ENCODE data around the gene DNTTIP2. TPM values are rescaled to one million over a fixed set of nuclear protein-coding genes. Genes with fewer than 3 reads are reported as not detected.

The DNTTIP2 gene
- total and polyA plus RNA-seq, 2 donors from 2014 or later: 47.3 to 48.4 TPM

GRCh38 chr1:93906480-93906879 is 27.5 kb upstream of the DNTTIP2 start:
- no peak overlapping the region for H3K9ac ChIP-seq (ENCODE audit: low read length in 3 of 3)
- H3K4me1 ChIP-seq (ENCODE audit: control insufficient read depth in 2 of 3, insufficient read depth in 2 of 3, low read depth in 1 of 3, low read length in 3 of 3): peaks cover 0 to 11% (median 9%) of the 10 kb centered on the region in 3 donors
- H3K4me3 ChIP-seq (ENCODE audit: low read length in 3 of 3): no peak overlapping the region
- no peak for TF ChIP-seq CTCF (IDR thresholded peaks at IDR 0.05; ENCODE audit: borderline replicate concordance, extremely low read depth, insufficient read depth)
- H3K36me3 ChIP-seq (ENCODE audit: control insufficient read depth in 2 of 3, insufficient read depth in 3 of 3, low read length in 3 of 3): no peaks in the 10 kb centered on the region
- H3K9me3 ChIP-seq (ENCODE audit: control insufficient read depth in 2 of 3, insufficient read depth in 1 of 3, low read length in 3 of 3): no peaks in the 10 kb centered on the region
- H3K27ac ChIP-seq (ENCODE audit: low read depth in 2 of 2, low read length in 2 of 2): peak overlapping the region in 1 of 2 donors; percentile 14
- FAIRE-seq: no peak
- DNase-seq: no peak
- intact Hi-C loops (cut with DNase I): no loop called here
- no peaks in the 10 kb centered on the region for H3K27me3 ChIP-seq (ENCODE audit: control insufficient read depth, insufficient read depth, low read length)

- no peak for FAIRE-seq
- Histone ChIP-seq H3K9me3 (ENCODE audit: control insufficient read depth in 2 of 3, insufficient read depth in 1 of 3, low read length in 3 of 3) (no peaks in the 10 kb centered on the region), H3K27me3 (ENCODE audit: control insufficient read depth, insufficient read depth, low read length) (no peaks in the 10 kb centered on the region), H3K27ac (ENCODE audit: low read depth in 2 of 2, low read length in 2 of 2) (no peak overlapping the region), H3K36me3 (ENCODE audit: control insufficient read depth in 2 of 3, insufficient read depth in 3 of 3, low read length in 3 of 3) (peaks cover 0 to 5% (median 0%) of the 10 kb centered on the region in 3 donors), H3K4me1 (ENCODE audit: control insufficient read depth in 2 of 3, insufficient read depth in 2 of 3, low read depth in 1 of 3, low read length in 3 of 3) (peaks cover 0 to 11% (median 9%) of the 10 kb centered on the region in 3 donors), H3K4me3 (ENCODE audit: low read length in 3 of 3) (no peak overlapping the region), H3K9ac (ENCODE audit: low read length in 3 of 3) (no peak overlapping the region)
- intact Hi-C loops (cut with DNase I): no loop called here
- no peak for DNase-seq
- no peak for TF ChIP-seq CTCF (IDR thresholded peaks at IDR 0.05; ENCODE audit: borderline replicate concordance, extremely low read depth, insufficient read depth)
These were observed 26.7 kb upstream of the DNTTIP2 start for GRCh38 chr1:93905734-93906133.

GRCh38 chr1:93905051-93905450 is 26.0 kb upstream of the DNTTIP2 start:
- no peak overlapping the region for H3K27ac ChIP-seq (ENCODE audit: low read depth in 2 of 2, low read length in 2 of 2)
- H3K4me3 ChIP-seq (ENCODE audit: low read length in 3 of 3): no peak overlapping the region
- intact Hi-C loops (cut with DNase I): no loop called here
- H3K36me3 ChIP-seq (ENCODE audit: control insufficient read depth in 2 of 3, insufficient read depth in 3 of 3, low read length in 3 of 3): peaks cover 0 to 5% (median 0%) of the 10 kb centered on the region in 3 donors
- H3K27me3 ChIP-seq (ENCODE audit: control insufficient read depth, insufficient read depth, low read length): no peaks in the 10 kb centered on the region
- H3K9me3 ChIP-seq (ENCODE audit: control insufficient read depth in 2 of 3, insufficient read depth in 1 of 3, low read length in 3 of 3): no peaks in the 10 kb centered on the region
- DNase-seq (no peak), FAIRE-seq (no peak)
- TF ChIP-seq CTCF (IDR thresholded peaks at IDR 0.05; ENCODE audit: borderline replicate concordance, extremely low read depth, insufficient read depth): no peak
- peaks cover 0 to 11% (median 9%) of the 10 kb centered on the region in 3 donors for H3K4me1 ChIP-seq (ENCODE audit: control insufficient read depth in 2 of 3, insufficient read depth in 2 of 3, low read depth in 1 of 3, low read length in 3 of 3)
- no peak overlapping the region for H3K9ac ChIP-seq (ENCODE audit: low read length in 3 of 3)

- DNase-seq (no peak), FAIRE-seq (peak; percentile 21)
- Histone ChIP-seq H3K9me3 (ENCODE audit: control insufficient read depth in 2 of 3, insufficient read depth in 1 of 3, low read length in 3 of 3) (no peaks in the 10 kb centered on the region), H3K9ac (ENCODE audit: low read length in 3 of 3) (no peak overlapping the region), H3K27ac (ENCODE audit: low read depth in 2 of 2, low read length in 2 of 2) (no peak overlapping the region), H3K4me3 (ENCODE audit: low read length in 3 of 3) (no peak overlapping the region), H3K27me3 (ENCODE audit: control insufficient read depth, insufficient read depth, low read length) (no peaks in the 10 kb centered on the region), H3K36me3 (ENCODE audit: control insufficient read depth in 2 of 3, insufficient read depth in 3 of 3, low read length in 3 of 3) (peaks cover 0 to 5% (median 0%) of the 10 kb centered on the region in 3 donors), H3K4me1 (ENCODE audit: control insufficient read depth in 2 of 3, insufficient read depth in 2 of 3, low read depth in 1 of 3, low read length in 3 of 3) (peaks cover 0 to 11% (median 9%) of the 10 kb centered on the region in 3 donors)
- TF ChIP-seq CTCF (IDR thresholded peaks at IDR 0.05; ENCODE audit: borderline replicate concordance, extremely low read depth, insufficient read depth): no peak
- intact Hi-C loops (cut with DNase I): no loop called here
These were observed 25.2 kb upstream of the DNTTIP2 start for GRCh38 chr1:93904228-93904627.

Measured in kidney (tissue), 14 donors.